Stimulated activated CD8-positive, alpha-beta memory T cell treated with anti-CD3 and anti-CD28 coated beads, Interleukin-15, amount 100 ng/mL, for 1 hour (primary cell): ENCODE results near the gene PAPPA.

Source experiments
- DNase-seq: peaks from one replicate; pipeline ENCODE4 v3.0.0-alpha.2; 2020; ENCODE audit warnings: low read depth

PAPPA gene

GRCh38 chr9:116230051-116230632, 76.6 kb downstream of the PAPPA start:
- no peak for DNase-seq

GRCh38 chr9:116232424-116233159, 79.0 kb downstream of the PAPPA start:
- no peak for DNase-seq

- DNase-seq: no peak
These were observed 79.6 kb downstream of the PAPPA start for GRCh38 chr9:116233160-116233530.

GRCh38 chr9:116234081-116234480, 80.5 kb downstream of the PAPPA start:
- no peak for DNase-seq

GRCh38 chr9:116236979-116237378, 83.4 kb downstream of the PAPPA start:
- no peak for DNase-seq

GRCh38 chr9:116237456-116237855, 83.9 kb downstream of the PAPPA start:
- DNase-seq: no peak

- DNase-seq: no peak
These were observed 84.6 kb downstream of the PAPPA start for GRCh38 chr9:116238225-116238624.

- DNase-seq: no peak
These were observed 85.3 kb downstream of the PAPPA start for GRCh38 chr9:116238776-116239340.

GRCh38 chr9:116243708-116244107, 90.1 kb downstream of the PAPPA start:
- DNase-seq: no peak

GRCh38 chr9:116247284-116247683, 93.7 kb downstream of the PAPPA start:
- DNase-seq: no peak

- no peak for DNase-seq
These were observed 94.3 kb downstream of the PAPPA start for GRCh38 chr9:116247791-116248374.

- no peak for DNase-seq
These were observed 97.3 kb downstream of the PAPPA start for GRCh38 chr9:116250891-116251290.

GRCh38 chr9:116251366-116251765, 97.8 kb downstream of the PAPPA start:
- DNase-seq: no peak

- no peak for DNase-seq
These were observed 106.9 kb downstream of the PAPPA start for GRCh38 chr9:116260531-116260930.

- no peak for DNase-seq
These were observed 108.9 kb downstream of the PAPPA start for GRCh38 chr9:116262448-116262847.

GRCh38 chr9:116264361-116264760, 110.8 kb downstream of the PAPPA start:
- no peak for DNase-seq

- no peak for DNase-seq
These were observed 113.4 kb downstream of the PAPPA start for GRCh38 chr9:116267021-116267420.

GRCh38 chr9:116269250-116269649, 115.7 kb downstream of the PAPPA start:
- no peak for DNase-seq

- DNase-seq: no peak
These were observed 117.0 kb downstream of the PAPPA start for GRCh38 chr9:116270546-116270945.

- no peak for DNase-seq
These were observed 117.7 kb downstream of the PAPPA start for GRCh38 chr9:116271340-116271739.

- DNase-seq: no peak
These were observed 118.4 kb downstream of the PAPPA start for GRCh38 chr9:116271991-116272390.

- no peak for DNase-seq
These were observed 120.7 kb downstream of the PAPPA start for GRCh38 chr9:116274293-116274692.
